ENCODE measurements around the gene ADAMTS7.
"Not testable (repeated sequence)": the region's sequence is repeated elsewhere in the genome, so short reads cannot be mapped to it uniquely, and the experiment has no call there.

ADAMTS7 gene

DNA sequence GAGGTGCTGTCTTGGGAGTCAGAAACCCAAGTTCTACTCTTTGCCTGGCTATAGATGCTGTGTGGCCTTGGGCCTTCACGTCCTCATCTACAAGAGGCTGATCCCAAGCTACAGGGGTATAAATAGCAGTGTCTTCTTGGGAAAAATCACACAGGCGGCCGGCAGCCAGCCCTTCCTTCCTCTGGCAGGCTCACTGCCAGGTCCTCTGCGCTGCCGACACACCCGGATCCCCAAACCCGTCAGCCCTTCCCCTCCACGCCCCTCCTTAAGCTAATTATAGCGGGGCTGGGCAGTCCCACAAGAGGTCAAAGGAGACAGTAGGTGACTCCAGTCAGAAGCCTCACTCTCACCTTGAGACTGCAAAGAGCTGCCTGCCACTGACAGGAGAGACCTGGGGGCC is 31.3 kb downstream of the ADAMTS7 start:
- H3K27ac ChIP-seq (ENCODE audit: low read length); H3K9ac ChIP-seq (ENCODE audit: low read length in 2 of 2); H3K9me3 ChIP-seq (ENCODE audit: control insufficient read depth in 2 of 2, low read length in 2 of 2); H3K4me1 ChIP-seq (ENCODE audit: control insufficient read depth, insufficient read depth, low read length); H3K36me3 ChIP-seq (ENCODE audit: control insufficient read depth in 2 of 2, insufficient read depth in 2 of 2, low read length in 2 of 2); H3K4me3 ChIP-seq (ENCODE audit: low read length in 2 of 2); H3K27me3 ChIP-seq (ENCODE audit: control insufficient read depth in 1 of 2, insufficient read depth in 2 of 2, low read length in 2 of 2): not testable (repeated sequence)

DNA sequence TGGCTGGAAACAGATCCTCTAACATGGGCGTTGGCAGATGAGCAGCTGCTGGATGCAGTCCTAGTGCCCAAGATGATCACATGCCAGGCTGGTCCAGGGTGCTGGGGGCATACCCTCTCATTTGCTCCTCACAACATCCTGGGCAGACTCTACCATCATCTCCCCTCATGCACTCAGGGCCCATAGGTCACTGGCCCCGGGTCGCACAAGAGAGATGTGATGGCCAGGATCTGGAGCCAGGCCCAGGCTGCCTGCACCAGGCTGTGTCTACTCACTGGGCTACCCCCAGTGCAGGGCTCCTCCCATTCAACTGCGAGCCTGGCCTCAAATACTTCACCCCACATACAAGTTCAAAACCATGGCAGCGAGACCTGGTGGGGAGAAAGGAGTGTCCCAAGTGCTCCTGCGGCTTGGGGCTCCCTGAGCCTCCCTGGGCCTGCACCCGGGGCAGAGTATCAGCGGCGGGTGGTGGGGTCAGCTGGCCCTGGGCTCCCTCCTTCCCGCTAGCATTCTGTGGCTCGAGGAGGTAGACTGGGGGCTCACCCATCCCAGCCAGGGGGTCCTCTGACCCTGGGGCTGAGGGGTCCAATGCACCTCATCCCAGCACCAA is 32.0 kb downstream of the ADAMTS7 start:
- not testable (repeated sequence) for H3K9me3 ChIP-seq (ENCODE audit: control insufficient read depth in 2 of 2, low read length in 2 of 2); H3K27ac ChIP-seq (ENCODE audit: low read length); H3K27me3 ChIP-seq (ENCODE audit: control insufficient read depth in 1 of 2, insufficient read depth in 2 of 2, low read length in 2 of 2); H3K9ac ChIP-seq (ENCODE audit: low read length in 2 of 2); H3K4me1 ChIP-seq (ENCODE audit: control insufficient read depth, insufficient read depth, low read length); H3K36me3 ChIP-seq (ENCODE audit: control insufficient read depth in 2 of 2, insufficient read depth in 2 of 2, low read length in 2 of 2); H3K4me3 ChIP-seq (ENCODE audit: low read length in 2 of 2)

DNA sequence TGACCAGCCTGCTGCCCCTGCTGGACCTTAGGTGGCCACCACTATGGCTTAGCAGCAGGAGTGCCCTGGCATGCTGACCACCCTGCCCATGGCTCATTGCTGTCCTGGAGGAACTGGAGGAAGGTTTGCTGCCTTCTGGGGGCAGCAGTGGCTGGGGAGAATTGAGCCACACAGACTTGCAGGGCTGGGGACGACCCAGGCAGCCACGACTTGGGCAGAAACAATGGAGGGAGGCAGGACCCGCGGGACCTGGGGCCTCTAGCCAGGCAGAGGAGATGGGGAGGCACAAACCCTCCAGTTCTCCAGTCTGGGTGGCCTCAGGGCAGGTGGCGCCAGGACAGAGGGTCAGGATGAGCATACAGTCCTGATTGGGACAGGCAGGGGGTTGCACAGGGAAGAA is 32.8 kb downstream of the ADAMTS7 start:
- no peak overlapping the region for H3K27ac ChIP-seq (ENCODE audit: low read length)
- H3K4me1 ChIP-seq (ENCODE audit: control insufficient read depth, insufficient read depth, low read length) = peaks cover 2% of the 10 kb centered on the region
- H3K9me3 ChIP-seq (ENCODE audit: control insufficient read depth in 2 of 2, low read length in 2 of 2) = no peaks in the 10 kb centered on the region
- no peaks in the 10 kb centered on the region for H3K27me3 ChIP-seq (ENCODE audit: control insufficient read depth in 1 of 2, insufficient read depth in 2 of 2, low read length in 2 of 2)
- H3K4me3 ChIP-seq (ENCODE audit: low read length in 2 of 2) = no peak overlapping the region
- no peaks in the 10 kb centered on the region for H3K36me3 ChIP-seq (ENCODE audit: control insufficient read depth in 2 of 2, insufficient read depth in 2 of 2, low read length in 2 of 2)
- no peak overlapping the region for H3K9ac ChIP-seq (ENCODE audit: low read length in 2 of 2)

DNA sequence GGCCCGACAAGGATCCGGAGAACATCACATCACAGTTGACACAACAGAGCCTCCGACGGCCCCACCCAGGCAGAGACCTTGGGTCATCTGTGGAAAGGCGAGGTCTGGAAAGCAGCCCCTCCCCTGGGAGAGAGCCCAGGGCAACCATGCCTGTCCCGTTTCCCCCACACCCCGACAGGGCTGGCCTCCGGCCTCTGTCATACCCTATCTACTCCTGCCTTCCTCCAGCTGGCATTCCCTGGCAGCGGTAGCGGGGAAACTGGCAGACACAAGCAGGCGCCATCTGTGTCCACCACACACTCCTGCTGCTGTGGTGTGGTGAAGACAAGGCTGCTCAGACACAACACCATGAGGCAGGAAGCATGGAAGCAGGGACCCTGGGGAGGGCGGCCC is 33.3 kb downstream of the ADAMTS7 start:
- not testable (repeated sequence) for H3K27ac ChIP-seq (ENCODE audit: low read length); H3K9me3 ChIP-seq (ENCODE audit: control insufficient read depth in 2 of 2, low read length in 2 of 2)

DNA sequence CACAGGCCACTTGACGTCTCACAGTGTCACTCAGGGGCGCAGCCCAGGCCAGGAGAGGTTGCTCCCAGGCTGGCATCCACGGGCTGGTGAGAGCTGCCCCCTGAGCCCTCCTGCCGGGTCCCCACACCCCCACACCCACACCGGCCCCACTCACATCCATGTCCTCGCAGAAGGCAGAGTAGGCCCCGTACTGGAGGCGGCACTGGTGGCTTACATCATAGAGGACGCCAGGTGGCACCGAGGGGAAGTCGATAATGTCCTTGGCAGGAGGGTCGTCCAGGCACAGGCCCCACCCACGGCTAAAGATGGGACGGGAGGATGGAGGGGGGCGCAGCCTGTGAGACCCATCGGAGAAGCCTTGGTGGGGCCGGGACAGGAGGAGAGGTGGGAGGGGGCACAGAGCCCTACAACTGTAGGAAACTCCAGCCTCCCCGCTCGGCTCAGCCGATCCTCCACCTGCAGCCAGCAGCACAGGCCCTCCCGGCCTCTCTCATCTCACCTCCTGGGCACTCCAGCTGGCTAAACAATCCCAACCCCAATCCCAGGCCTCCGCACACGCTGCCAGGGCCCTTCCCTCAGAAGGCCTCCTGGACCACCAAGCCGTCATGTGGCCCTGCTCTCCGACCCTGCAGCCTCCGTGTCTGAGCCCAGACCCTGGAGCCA is 33.8 kb downstream of the ADAMTS7 start:
- not testable (repeated sequence) for H3K9me3 ChIP-seq (ENCODE audit: control insufficient read depth in 2 of 2, low read length in 2 of 2); H3K27me3 ChIP-seq (ENCODE audit: control insufficient read depth in 1 of 2, insufficient read depth in 2 of 2, low read length in 2 of 2); H3K36me3 ChIP-seq (ENCODE audit: control insufficient read depth in 2 of 2, insufficient read depth in 2 of 2, low read length in 2 of 2); H3K9ac ChIP-seq (ENCODE audit: low read length in 2 of 2); H3K27ac ChIP-seq (ENCODE audit: low read length); H3K4me1 ChIP-seq (ENCODE audit: control insufficient read depth, insufficient read depth, low read length); H3K4me3 ChIP-seq (ENCODE audit: low read length in 2 of 2)

More for the DNA sequence above, 33.3 kb downstream of the ADAMTS7 start:
- not testable (repeated sequence) for H3K9ac ChIP-seq (ENCODE audit: low read length in 2 of 2); H3K4me3 ChIP-seq (ENCODE audit: low read length in 2 of 2); H3K36me3 ChIP-seq (ENCODE audit: control insufficient read depth in 2 of 2, insufficient read depth in 2 of 2, low read length in 2 of 2); H3K27me3 ChIP-seq (ENCODE audit: control insufficient read depth in 1 of 2, insufficient read depth in 2 of 2, low read length in 2 of 2); H3K4me1 ChIP-seq (ENCODE audit: control insufficient read depth, insufficient read depth, low read length)

DNA sequence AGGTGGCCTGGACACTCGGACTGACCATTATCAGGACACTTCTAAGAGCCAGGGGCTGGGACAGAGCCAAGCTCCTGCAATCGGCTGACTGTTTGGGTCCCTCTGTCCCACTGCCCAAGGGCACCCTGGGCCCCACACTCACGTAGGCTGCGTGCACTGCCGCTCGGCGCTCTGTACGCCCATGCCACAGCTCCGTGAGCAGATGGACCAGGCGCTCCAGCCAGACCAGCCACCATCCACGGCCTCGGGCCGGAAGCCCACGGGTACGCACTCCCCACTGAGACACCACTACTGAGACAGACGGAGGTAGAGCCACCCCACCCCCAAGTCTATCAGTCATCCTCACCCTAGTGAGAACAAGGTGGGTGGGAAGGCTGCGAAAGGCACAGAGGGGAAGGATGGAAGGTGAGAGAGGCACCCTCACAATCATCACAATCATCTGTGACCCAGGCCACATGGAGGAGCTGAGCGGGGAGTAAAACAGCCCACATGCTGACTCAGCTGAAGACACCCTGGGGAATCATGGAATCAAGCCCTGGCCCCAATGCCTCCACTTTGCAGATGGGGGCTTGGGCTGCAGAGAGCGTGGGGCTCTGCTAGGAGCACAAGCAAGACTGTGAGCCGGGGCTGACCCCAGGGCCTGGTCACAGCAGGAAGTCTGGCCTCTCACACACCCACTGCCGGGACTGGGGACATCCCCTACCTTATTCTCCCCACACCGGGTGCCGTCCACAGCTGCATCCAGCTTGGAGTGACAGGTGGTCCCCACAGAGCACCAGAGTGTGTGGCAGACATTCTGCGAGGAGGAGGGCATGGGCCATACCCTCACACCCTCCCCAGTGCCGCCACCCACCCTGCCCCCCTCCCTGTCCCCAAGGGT is 35.0 kb downstream of the ADAMTS7 start:
- H3K4me3 ChIP-seq (ENCODE audit: low read length in 2 of 2) = not testable (repeated sequence)

DNA sequence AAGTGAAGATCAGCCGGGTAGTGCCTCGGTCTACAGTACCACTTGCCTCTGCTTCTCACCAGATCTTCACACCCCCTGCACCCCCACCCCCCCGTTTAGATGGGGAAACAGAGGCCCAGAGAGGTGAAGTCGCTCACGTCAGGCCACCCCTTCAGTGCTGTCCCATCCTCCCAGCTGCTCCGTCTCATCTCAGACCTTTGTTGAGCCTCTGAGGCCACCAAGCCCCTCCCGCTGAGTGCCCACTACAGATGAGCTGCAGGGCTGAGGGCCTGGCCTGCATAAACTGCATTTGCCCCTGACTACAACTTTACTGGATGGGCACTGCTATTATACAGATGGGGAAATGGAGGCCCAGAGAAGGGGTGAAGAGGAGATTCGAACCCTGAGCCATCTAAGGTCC is 35.8 kb downstream of the ADAMTS7 start:
- H3K36me3 ChIP-seq (ENCODE audit: control insufficient read depth in 2 of 2, insufficient read depth in 2 of 2, low read length in 2 of 2) = no peaks in the 10 kb centered on the region
- no peaks in the 10 kb centered on the region for H3K9me3 ChIP-seq (ENCODE audit: control insufficient read depth in 2 of 2, low read length in 2 of 2)
- H3K27ac ChIP-seq (ENCODE audit: low read length) = no peak overlapping the region
- no peak overlapping the region for H3K4me3 ChIP-seq (ENCODE audit: low read length in 2 of 2)
- H3K9ac ChIP-seq (ENCODE audit: low read length in 2 of 2) = no peak overlapping the region
- H3K4me1 ChIP-seq (ENCODE audit: control insufficient read depth, insufficient read depth, low read length) = peaks cover 2% of the 10 kb centered on the region
- H3K27me3 ChIP-seq (ENCODE audit: control insufficient read depth in 1 of 2, insufficient read depth in 2 of 2, low read length in 2 of 2) = no peaks in the 10 kb centered on the region

More for the DNA sequence above, 35.0 kb downstream of the ADAMTS7 start:
- H3K27me3 ChIP-seq (ENCODE audit: control insufficient read depth in 1 of 2, insufficient read depth in 2 of 2, low read length in 2 of 2); H3K9ac ChIP-seq (ENCODE audit: low read length in 2 of 2); H3K27ac ChIP-seq (ENCODE audit: low read length); H3K9me3 ChIP-seq (ENCODE audit: control insufficient read depth in 2 of 2, low read length in 2 of 2); H3K4me1 ChIP-seq (ENCODE audit: control insufficient read depth, insufficient read depth, low read length); H3K36me3 ChIP-seq (ENCODE audit: control insufficient read depth in 2 of 2, insufficient read depth in 2 of 2, low read length in 2 of 2): not testable (repeated sequence)

DNA sequence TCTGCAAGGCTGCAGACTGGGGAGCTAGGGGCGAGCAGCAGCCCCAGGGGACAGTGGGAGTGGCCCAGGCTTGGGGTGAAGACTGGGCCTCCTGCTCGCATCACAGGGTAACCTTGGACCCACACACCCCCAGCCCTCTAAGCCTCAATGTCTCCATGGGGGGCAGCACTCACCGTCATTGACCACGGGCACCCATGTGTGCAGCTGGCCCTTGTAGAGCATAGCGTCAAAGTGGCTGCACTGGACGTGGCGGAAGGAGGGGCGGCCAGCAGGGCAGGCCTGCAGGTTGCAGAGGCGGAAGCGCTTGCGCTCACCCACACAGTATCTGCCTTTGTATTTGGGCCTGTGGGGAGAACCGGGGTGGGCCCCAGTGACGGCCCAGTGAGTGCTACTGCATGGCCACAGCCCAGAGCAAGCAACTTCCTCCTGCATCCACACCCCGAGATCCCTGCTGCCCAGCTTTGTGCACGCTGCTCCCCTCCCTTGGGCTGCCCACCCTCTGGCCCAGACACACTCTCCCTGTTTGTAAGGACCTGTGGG is 36.7 kb downstream of the ADAMTS7 start:
- not testable (repeated sequence) for H3K4me3 ChIP-seq (ENCODE audit: low read length in 2 of 2); H3K27ac ChIP-seq (ENCODE audit: low read length); H3K27me3 ChIP-seq (ENCODE audit: control insufficient read depth in 1 of 2, insufficient read depth in 2 of 2, low read length in 2 of 2); H3K9ac ChIP-seq (ENCODE audit: low read length in 2 of 2); H3K9me3 ChIP-seq (ENCODE audit: control insufficient read depth in 2 of 2, low read length in 2 of 2); H3K36me3 ChIP-seq (ENCODE audit: control insufficient read depth in 2 of 2, insufficient read depth in 2 of 2, low read length in 2 of 2); H3K4me1 ChIP-seq (ENCODE audit: control insufficient read depth, insufficient read depth, low read length)

DNA sequence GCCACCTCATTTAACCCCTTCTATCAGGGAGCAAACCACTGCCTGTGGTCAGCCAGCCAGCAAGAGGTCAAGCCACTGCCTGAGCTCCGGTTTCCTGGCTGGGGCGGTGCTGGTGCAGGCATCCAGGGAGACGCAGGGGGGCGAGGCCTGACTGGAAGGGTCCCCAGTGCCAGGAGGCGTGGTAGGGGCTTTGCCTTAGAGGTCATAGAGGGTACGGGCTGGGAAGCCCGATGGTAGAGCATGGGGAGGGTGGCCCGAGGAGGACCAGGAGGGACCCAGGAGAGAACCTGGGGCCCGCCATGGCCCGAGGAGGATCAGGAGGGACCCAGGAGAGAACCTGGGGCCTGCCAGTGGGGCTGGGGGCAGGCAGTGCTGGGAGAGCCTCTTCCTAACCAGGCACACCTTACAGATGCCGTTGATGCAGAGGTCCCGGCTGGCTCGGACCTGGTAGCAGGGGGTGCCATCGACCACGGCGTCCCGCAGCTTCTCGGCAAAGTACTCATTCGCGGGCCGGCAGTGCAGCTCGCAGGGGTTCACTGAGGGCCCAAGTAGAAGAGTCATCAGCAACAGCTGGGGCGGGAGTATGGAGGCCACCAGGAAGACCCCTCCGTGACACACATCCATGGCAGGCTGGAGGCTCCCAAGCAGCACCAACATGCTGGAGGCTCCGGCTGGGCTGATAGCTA is 37.4 kb downstream of the ADAMTS7 start:
- not testable (repeated sequence) for H3K27ac ChIP-seq (ENCODE audit: low read length); H3K4me3 ChIP-seq (ENCODE audit: low read length in 2 of 2); H3K4me1 ChIP-seq (ENCODE audit: control insufficient read depth, insufficient read depth, low read length); H3K9ac ChIP-seq (ENCODE audit: low read length in 2 of 2); H3K27me3 ChIP-seq (ENCODE audit: control insufficient read depth in 1 of 2, insufficient read depth in 2 of 2, low read length in 2 of 2); H3K9me3 ChIP-seq (ENCODE audit: control insufficient read depth in 2 of 2, low read length in 2 of 2); H3K36me3 ChIP-seq (ENCODE audit: control insufficient read depth in 2 of 2, insufficient read depth in 2 of 2, low read length in 2 of 2)

DNA sequence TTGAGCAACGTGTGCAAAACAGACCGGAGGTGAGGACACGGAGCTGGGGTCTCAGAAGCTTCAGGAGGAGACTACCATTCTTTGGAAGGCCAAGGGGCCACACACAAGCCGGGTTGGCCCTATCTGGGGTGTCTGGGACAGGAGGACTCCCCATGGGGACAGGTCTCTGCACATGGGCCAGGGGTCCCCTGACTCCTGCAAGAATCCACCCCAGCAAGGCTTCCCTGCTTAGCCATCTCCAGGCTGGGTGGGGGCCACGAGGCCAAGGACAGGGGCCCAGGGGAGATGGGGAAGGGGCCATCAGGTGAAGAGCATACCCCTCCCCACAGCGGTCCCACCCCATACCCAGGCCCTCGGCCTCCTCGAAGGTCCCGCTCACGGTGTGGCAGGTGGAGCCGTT is 38.5 kb downstream of the ADAMTS7 start:
- Histone ChIP-seq H3K9ac (ENCODE audit: low read length in 2 of 2) (no peak overlapping the region), H3K27ac (ENCODE audit: low read length) (no peak overlapping the region), H3K27me3 (ENCODE audit: control insufficient read depth in 1 of 2, insufficient read depth in 2 of 2, low read length in 2 of 2) (no peaks in the 10 kb centered on the region), H3K4me3 (ENCODE audit: low read length in 2 of 2) (no peak overlapping the region), H3K9me3 (ENCODE audit: control insufficient read depth in 2 of 2, low read length in 2 of 2) (no peaks in the 10 kb centered on the region), H3K4me1 (ENCODE audit: control insufficient read depth, insufficient read depth, low read length) (no peaks in the 10 kb centered on the region), H3K36me3 (ENCODE audit: control insufficient read depth in 2 of 2, insufficient read depth in 2 of 2, low read length in 2 of 2) (no peaks in the 10 kb centered on the region)
